Keratinocyte (primary cell): ENCODE results near the gene PGAM2.

Source experiments
- CTCF ChIP-seq, 3 experiments: IDR thresholded peaks in 1 of 3; conservative IDR thresholded peaks in 1 of 3; optimal IDR thresholded peaks in 1 of 3; 2 replicates in 2 of 3; 3 replicates in 1 of 3; pipeline versions ENCODE3 to v1.5.1; 2011; ENCODE audit warnings: low read length in 3 of 3, mild to moderate bottlenecking in 3 of 3, moderate library complexity in 2 of 3, control low read depth in 1 of 3, inconsistent platforms in 1 of 3; ENCODE audit not compliant: insufficient read depth in 2 of 3; ENCODE audit errors: extremely low read depth in 1 of 3
- EZH2 ChIP-seq: IDR thresholded peaks from one replicate; pipeline ENCODE4 v1.6.1; 2012; ENCODE audit warnings: inconsistent platforms, mild to moderate bottlenecking, low read length, moderate library complexity

- TF ChIP-seq CTCF (optimal IDR thresholded peaks at IDR 0.05 in 1 of 3, IDR thresholded peaks at IDR 0.05 in 1 of 3, conservative IDR thresholded peaks at IDR 0.05 in 1 of 3; ENCODE audit: extremely low read depth in 1 of 3, insufficient read depth in 2 of 3, low read length in 3 of 3) (no peak), EZH2 (no peak)
Measured at GRCh38 chr7:44043902-44044301, 21.5 kb downstream of the PGAM2 start.
